Fibroblast of the aortic adventitia (primary cell): ENCODE data around the gene ZNHIT2. TPM values are rescaled to one million over a fixed set of nuclear protein-coding genes. Genes with fewer than 3 reads are reported as not detected.
"Not testable (repeated sequence)": the region's sequence is repeated elsewhere in the genome, so short reads cannot be mapped to it uniquely, and the experiment has no call there.

Experiments
- DNase-seq: peaks from one replicate; pipeline ENCODE4 v3.0.0-alpha.2; 2010; ENCODE audit warnings: low read depth
- H3K4me3 ChIP-seq: 2 replicates; pipeline ENCODE4 v1.5.1; 2011; ENCODE audit warnings: low read depth, mild to moderate bottlenecking, control low read depth, low read length, moderate library complexity
- total RNA-seq: library from RNA; depleted of rRNA; stranded (reverse); fragments of >200 nt; gene quantifications from 2 replicates; pipeline ENCODE4 v1.2.3, GENCODE V29; 2012; ENCODE audit warnings: low replicate concordance
- TF ChIP-seq, protein P1 (sequence below): IDR thresholded peaks from 2 replicates; pipeline ENCODE4 v1.5.1; 2011; ENCODE audit warnings: mild to moderate bottlenecking, low read length, control low read depth, inconsistent platforms; ENCODE audit not compliant: insufficient read depth

ZNHIT2 gene
- total RNA-seq, 1 donor, result 9.9 TPM

DNA sequence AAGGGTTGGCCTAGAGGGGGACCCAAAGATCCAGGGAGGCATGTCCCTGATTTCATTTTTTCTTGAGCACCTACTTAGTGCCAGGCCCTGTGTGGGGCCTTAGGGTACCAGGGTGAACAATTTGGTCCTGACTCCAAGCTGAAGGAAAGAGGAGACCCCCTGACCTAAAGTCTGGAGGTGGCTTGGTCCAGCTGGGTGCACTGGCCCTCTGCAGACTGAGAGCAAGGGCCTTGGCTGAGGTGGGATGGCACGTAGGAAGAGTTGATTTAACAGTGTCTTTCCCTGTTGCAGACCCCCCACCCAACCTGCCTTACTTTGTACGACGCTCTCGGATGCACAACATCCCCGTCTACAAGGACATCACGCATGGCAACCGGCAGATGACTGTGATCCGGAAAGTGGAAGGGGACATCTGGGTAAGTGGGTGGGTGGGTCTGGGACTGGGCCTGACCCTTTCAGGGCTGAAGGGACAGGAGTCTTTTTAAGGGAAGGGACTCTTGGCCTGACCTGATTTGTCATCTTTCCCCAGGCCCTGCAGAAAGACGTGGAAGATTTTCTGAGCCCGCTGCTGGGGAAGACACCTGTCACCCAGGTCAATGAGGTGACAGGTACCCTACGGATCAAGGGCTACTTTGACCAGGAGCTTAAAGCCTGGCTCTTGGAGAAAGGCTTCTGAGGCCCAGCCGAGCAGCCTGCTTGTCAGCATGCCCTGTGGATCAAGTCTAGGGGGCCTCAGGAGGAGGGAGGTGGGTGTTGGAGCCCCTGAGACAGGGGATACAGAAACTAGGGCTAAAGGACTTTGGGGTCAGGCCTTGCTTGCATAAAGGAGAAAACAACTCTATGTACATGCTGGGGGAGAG is 7.9 kb upstream of the ZNHIT2 start:
- no peak overlapping the region for H3K4me3 ChIP-seq
- no peak for DNase-seq
- TF ChIP-seq, protein P1, sequence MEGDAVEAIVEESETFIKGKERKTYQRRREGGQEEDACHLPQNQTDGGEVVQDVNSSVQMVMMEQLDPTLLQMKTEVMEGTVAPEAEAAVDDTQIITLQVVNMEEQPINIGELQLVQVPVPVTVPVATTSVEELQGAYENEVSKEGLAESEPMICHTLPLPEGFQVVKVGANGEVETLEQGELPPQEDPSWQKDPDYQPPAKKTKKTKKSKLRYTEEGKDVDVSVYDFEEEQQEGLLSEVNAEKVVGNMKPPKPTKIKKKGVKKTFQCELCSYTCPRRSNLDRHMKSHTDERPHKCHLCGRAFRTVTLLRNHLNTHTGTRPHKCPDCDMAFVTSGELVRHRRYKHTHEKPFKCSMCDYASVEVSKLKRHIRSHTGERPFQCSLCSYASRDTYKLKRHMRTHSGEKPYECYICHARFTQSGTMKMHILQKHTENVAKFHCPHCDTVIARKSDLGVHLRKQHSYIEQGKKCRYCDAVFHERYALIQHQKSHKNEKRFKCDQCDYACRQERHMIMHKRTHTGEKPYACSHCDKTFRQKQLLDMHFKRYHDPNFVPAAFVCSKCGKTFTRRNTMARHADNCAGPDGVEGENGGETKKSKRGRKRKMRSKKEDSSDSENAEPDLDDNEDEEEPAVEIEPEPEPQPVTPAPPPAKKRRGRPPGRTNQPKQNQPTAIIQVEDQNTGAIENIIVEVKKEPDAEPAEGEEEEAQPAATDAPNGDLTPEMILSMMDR, result no peak

DNA sequence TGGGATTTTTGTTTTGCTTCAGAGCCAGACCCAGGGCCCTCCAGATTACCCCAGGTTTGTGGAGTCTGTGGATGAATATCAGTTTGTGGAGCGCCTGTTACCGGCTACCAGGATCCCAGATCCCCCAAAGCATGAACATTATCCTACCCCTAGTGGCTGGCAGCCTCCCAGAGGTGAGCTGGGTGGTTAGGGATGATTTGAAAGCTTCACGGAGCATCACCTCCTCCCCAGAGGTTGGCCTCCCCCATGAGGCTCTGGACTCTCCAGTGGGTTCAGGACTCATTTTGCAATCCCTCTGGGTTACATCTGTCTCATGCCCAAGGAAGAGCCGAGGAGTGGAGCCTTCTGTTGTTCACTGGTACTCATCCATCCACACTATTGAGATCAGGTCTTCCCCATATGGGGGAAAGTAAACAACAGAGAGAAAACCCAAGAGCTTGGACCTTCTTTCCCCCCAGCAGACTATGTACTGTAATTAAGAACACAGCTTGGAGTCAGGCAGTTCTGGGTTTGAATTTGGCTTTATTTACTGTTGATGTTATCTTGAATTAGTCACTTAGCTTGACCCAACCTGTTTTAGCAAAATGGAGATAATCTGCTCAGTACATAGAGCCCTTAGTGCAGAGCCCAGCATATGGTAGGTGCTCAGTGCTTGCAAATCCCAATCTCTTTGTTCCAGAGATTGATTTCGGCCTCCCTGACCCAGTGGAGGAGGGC is 7.1 kb upstream of the ZNHIT2 start:
- no peak overlapping the region for H3K4me3 ChIP-seq
- no peak for DNase-seq
- TF ChIP-seq, protein P1, result no peak

DNA sequence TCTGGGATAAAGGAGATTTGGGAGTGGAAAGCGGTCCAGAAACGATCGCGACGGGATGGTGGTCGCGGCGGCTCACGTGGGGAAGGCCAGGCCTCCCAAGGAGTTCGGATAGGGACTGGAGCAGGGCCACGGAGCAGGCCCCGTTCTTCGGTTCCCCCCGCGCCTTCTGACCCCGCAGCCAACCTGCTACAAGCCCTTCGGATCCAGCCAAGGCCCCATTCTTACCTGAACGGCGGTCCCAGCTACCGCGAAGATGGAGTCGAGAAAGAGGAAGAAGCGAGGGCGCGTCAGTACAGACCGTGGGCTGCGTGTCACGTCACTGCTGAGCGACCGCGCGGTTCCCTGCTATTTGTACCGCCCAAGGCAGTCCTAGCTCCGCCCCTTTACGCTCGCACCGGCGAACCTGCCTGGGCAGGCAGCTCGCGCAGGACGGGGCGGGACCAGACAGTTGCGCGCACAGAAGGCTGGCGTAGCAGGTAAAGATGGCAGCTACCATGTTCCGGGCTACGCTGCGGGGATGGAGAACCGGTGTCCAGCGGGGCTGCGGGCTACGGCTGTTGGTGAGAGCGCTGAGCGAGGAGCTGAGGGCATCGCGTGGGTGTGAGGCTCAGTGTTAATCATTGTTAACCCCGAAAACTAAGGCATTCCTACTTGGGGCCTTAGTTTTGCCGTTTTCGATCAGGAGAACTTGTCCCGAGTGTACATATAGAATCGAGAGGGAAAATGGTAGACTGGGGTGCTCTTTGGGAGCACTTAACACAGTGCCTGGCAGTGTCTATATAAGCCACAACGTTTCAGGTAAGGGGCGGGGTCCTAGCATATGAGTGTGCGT is 4.6 kb upstream of the ZNHIT2 start, which contains the start of the genes FAU and MRPL49:
Gene FAU (minus strand): TSS at position 270 of the 832 bp plus-strand sequence. CDS start 321 bp downstream, outside the sequence.
Gene MRPL49 (plus strand): TSS at position 457 of the 832 bp plus-strand sequence. CDS start 26 bp downstream, at position 483.
- TF ChIP-seq, protein P1, result no peak
- peak; percentile 94 for DNase-seq
- peak within 1 kb of the TSS; percentile 99 for H3K4me3 ChIP-seq

DNA sequence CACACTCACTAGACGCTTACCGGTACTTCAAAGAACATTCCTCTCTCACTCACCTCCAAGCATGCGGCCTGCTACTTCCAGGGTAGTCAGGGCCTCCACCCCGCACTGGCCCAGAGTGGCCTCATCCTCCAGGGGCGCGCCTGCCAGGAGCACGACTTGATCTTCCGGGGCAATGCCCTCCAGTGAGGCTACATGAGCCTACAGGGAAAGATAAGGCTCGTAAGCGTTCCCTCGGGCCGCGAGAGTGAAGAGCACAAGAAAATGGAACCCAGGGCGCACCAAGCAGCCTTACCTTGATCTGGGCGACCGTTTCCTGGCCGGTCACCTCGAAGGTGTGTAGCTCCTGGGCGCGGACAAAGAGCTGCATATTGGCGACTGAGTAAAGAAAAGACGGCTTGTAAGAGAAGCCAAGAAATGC is 4.0 kb upstream of the ZNHIT2 start:
- no peak for DNase-seq
- peak overlapping the region; percentile 99 for H3K4me3 ChIP-seq
- TF ChIP-seq, protein P1, result no peak

DNA sequence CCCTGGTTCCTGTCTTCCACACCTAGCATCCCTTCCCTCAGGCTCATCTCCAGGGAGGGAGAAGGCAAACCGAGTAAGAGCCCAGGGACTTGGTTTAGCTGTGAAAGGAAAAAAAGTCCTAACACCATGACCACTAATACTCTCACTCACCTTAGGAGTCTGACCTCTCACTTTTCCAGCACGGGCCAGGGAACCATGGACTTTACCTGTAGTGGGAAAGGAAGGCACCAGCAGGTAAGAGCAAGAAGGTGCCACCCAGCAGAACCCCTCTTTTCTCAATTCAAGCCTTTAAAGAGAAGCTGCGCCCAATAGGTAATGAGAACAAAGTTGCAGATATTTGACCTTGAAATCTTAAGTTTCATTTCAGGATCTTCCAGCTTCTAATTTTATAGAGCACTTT is 3.3 kb upstream of the ZNHIT2 start:
- no peak for DNase-seq
- TF ChIP-seq, protein P1, result no peak
- peak overlapping the region; percentile 99 for H3K4me3 ChIP-seq

DNA sequence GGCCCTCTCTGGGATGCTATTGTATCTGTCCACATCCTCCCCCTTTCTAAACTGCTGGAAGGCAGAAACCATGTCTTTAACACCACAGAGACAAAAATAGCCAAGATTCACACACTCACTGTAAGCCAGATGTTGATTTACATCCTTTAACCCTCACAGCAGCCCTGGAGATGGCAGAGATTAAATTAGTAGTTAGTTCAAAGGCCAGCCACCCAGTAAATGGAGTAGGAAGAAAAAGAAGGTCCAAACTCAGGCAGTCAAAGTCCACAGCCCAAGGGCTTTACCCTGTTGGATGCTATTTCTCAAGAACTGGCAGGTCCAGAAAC is 2.1 kb upstream of the ZNHIT2 start:
- TF ChIP-seq, protein P1, result no peak
- no peak overlapping the region for H3K4me3 ChIP-seq

DNA sequence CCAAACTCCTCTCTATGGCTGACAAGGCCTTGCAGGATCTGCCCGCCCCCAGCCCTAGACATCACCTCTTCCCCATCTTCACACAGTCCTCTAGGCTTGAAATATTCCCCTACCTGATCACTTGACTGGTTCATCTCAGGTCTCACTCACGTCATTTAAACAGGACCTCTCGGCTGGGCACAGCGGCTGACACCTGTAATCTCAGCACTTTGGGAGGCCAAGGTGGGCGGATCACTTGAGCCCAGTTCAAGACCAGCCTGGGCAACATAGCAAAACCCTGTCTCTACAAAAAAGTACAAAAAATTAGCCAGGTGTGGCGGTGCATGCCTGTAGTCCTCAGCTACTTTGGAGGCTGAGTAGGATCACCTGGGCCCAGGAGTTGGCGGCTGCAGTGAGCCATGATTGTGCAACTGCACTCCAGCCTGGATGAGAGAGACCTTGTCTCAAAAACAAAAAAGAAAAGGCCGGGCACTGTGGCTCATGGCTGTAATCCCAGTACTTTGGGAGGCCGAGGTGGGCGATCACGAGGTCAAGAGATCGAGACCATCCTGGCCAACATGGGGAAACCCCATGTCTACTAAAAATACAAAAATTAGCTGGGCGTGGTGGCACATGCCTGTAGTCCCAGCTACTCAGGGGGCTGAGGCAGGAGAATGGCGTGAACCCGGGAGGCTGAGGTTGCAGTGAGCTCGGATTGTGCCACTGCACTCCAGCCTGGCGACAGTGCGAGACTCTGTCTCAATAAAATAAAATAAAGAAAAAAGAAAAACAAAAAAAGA is 1.6 kb upstream of the ZNHIT2 start:
- DNase-seq, H3K4me3 ChIP-seq: not testable (repeated sequence)

More for the DNA sequence above, 2.1 kb upstream of the ZNHIT2 start:
- no peak for DNase-seq
